SK-N-SH (cell line): ENCODE measurements around the gene LCN15.

Experiments
- CHD2 ChIP-seq: fragments of 150-350 bp; IDR thresholded peaks from 2 replicates; pipeline ENCODE4 v1.6.1; 2018; ENCODE audit warnings: low read length; ENCODE audit not compliant: partially characterized antibody
- CTCF ChIP-seq: fragments of 200-600 bp; sonication (generic); IDR thresholded peaks from 2 replicates; pipeline ENCODE4 v1.6.1; 2017; ENCODE audit warnings: antibody characterized with exemption, mild to moderate bottlenecking, moderate library complexity
- EP300 ChIP-seq, 2 experiments: IDR thresholded peaks; 2 replicates each; pipeline versions ENCODE4 v1.4.0 to v1.6.1; 2012; ENCODE audit warnings: borderline replicate concordance in 1 of 2, low read depth in 1 of 2, low read length in 1 of 2
- EZH2phosphoT487 ChIP-seq: fragments of 200-600 bp; sonication (generic); IDR thresholded peaks from 2 replicates; pipeline ENCODE4 v1.6.1; 2017; ENCODE audit warnings: low read depth, mixed run types, mild to moderate bottlenecking, antibody characterized with exemption, moderate library complexity, borderline replicate concordance
- FOSL2 ChIP-seq: IDR thresholded peaks from 2 replicates; pipeline ENCODE4 v1.4.0; 2012; ENCODE audit warnings: low read depth, mild to moderate bottlenecking, moderate library complexity, borderline replicate concordance
- GABPA ChIP-seq: IDR thresholded peaks from 2 replicates; pipeline ENCODE4 v1.4.0; 2012; ENCODE audit warnings: low read depth, mild to moderate bottlenecking
- MAX ChIP-seq: IDR thresholded peaks from 2 replicates; pipeline ENCODE4 v1.4.0; 2012; ENCODE audit warnings: low read depth
- POLR2AphosphoS5 ChIP-seq: IDR thresholded peaks from 2 replicates; pipeline ENCODE4 v1.6.1; 2012; ENCODE audit warnings: low read depth, low read length
- RAD21 ChIP-seq: IDR thresholded peaks from 2 replicates; pipeline ENCODE4 v1.6.1; 2012; ENCODE audit warnings: mild to moderate bottlenecking, low read length
- REST ChIP-seq: IDR thresholded peaks from 2 replicates; pipeline ENCODE4 v1.6.1; 2012; ENCODE audit warnings: mild to moderate bottlenecking, low read depth, low read length, moderate library complexity
- USF2 ChIP-seq: fragments of 150-350 bp; IDR thresholded peaks from 2 replicates; pipeline ENCODE4 v1.6.1; 2017; ENCODE audit warnings: antibody characterized with exemption, low read length, low read depth, borderline replicate concordance
- YY1 ChIP-seq: IDR thresholded peaks from 2 replicates; pipeline ENCODE4 v1.4.0; 2012; ENCODE audit warnings: low read depth, mild to moderate bottlenecking

- TF ChIP-seq CHD2 (no peak), EP300 (IDR thresholded peaks at IDR 0.05; ENCODE audit: borderline replicate concordance in 1 of 2, low read depth in 1 of 2, low read length in 1 of 2) (no peak), FOSL2 (no peak), CTCF (no peak), YY1 (no peak), EZH2phosphoT487 (no peak), POLR2AphosphoS5 (no peak), GABPA (no peak), MAX (no peak), USF2 (no peak), REST (no peak), RAD21 (no peak)
These were observed 49.4 kb downstream of the LCN15 start for GRCh38 chr9:136714893-136715274.
